GM21576 (cell line): ENCODE results near the gene OR5T1.

ENCODE experiments used
- ATAC-seq: cut with Tn5 transposase; IDR thresholded peaks from one replicate; pipeline ENCODE4 v1.9.1; 2021; ENCODE audit warnings: mild to moderate bottlenecking, moderate library complexity; ENCODE audit not compliant: unreplicated experiment

Gene OR5T1

GRCh38 chr11:56273854-56274253 is at the start of gene OR5T1:
OR5T1 (plus strand) TSS chr11:56274154; CDS start chr11:56275639, 1,485 bp downstream.
- no peak for ATAC-seq

GRCh38 chr11:56234155-56234554 is 39.8 kb upstream of the OR5T1 start, which contains the start of gene OR5T2:
OR5T2 (minus strand) TSS chr11:56234255; CDS start chr11:56233062, 1,193 bp downstream.
- ATAC-seq = no peak

GRCh38 chr11:56251954-56252353 is 22.0 kb upstream of the OR5T1 start, which contains the start of gene OR5T3:
OR5T3 (plus strand) TSS chr11:56252254; CDS start chr11:56252254, 0 bp downstream.
- no peak for ATAC-seq

GRCh38 chr11:56271092-56271491 is 2.9 kb upstream of the OR5T1 start:
- ATAC-seq = no peak

GRCh38 chr11:56292154-56292553 is 18.2 kb downstream of the OR5T1 start, which contains the start of gene OR8H1:
OR8H1 (minus strand) TSS chr11:56292254; CDS start chr11:56291062, 1,192 bp downstream.
- ATAC-seq = no peak

- ATAC-seq = no peak
Observed at GRCh38 chr11:56296898-56297297, 22.9 kb downstream of the OR5T1 start.

- ATAC-seq = no peak
Observed at GRCh38 chr11:56307836-56308235, 33.9 kb downstream of the OR5T1 start.

GRCh38 chr11:56314844-56315243 is 40.9 kb downstream of the OR5T1 start, which contains the start of gene OR8K3:
OR8K3 (plus strand) TSS chr11:56315144; CDS start chr11:56318307, 3,163 bp downstream.
- no peak for ATAC-seq
